ENCODE data around the gene CHRNB4.

CHRNB4 gene

DNA sequence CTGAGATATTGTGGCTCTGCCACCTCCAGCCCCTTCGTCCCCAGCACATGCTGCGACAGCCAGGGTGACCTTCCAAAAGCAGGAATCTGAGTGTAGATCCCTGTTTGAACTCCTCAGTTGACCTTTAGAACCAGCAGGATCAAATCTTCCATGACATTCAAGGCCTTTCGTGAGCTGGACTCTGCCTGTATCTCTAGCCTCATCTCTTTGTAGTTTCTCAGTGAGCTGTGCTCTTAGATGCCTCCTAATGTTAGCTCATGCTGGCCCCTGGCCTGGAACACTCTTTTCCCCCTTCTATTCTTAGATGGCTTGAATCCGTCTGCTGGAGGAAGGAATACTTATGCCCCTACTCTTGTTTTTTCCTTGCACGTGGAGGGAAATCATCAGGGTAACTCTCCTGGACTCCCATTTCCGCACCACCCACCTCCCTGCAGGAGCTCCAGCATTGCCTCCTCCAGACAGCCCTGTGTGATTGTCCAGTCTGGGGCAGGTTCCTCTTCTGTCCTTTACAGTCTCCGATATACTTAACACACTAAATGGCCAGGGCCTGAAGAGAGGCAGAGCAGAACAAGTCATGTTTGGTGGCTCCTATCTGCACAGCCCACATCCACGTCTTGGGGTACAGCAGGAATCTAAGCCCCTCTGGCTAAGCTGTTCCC is 26.7 kb upstream of the CHRNB4 start:
- DNase-seq = no peak

- no peak for DNase-seq
Measured at GRCh38 chr15:78666010-78666409, 25.0 kb upstream of the CHRNB4 start.

DNA sequence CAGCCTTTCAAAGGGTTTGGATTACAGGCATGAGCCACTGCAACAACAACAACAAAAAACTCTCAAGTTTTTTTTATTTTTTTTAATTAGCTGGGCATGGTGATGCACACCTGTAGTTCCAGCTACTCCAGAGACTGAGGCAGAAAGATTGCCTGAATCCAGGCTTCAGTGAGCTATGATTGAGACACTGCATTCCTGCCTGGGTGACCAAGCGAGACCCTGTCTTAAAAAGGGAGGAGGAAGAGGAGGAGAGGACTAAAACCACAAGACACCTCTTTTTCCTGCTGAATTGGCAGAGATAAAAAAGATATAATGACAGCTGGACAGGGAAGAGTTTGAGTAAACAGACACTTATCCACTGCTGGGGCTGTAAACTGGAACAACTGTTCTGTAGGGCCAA is 22.7 kb upstream of the CHRNB4 start:
- DNase-seq = no peak

DNA sequence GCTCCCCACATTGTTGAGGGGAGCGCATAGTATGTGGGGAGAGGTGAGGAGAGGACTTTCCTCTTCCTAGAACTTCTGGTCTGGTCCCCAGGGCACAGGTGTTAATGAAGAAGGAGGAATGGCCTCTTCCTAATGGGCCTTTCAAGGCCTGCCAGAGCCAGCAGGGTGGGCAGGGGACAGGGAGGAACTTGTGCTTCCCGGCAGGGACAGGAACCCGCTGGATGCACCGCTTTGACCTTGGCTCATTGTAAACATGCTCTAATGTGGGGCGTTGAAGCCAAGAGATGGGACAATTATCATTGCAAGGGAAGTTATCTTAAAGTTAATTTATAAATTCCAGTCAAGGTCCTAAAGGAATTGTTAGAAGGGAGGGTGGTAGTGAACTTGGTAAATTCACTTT is 21.0 kb upstream of the CHRNB4 start:
- DNase-seq = no peak

GRCh38 chr15:78661001-78661400 is 20.0 kb upstream of the CHRNB4 start:
- no peak for DNase-seq

GRCh38 chr15:78660584-78660983 is 19.6 kb upstream of the CHRNB4 start:
- no peak for DNase-seq

- no peak for DNase-seq
Measured at GRCh38 chr15:78658823-78659222, 17.8 kb upstream of the CHRNB4 start.

GRCh38 chr15:78654272-78654671 is 13.3 kb upstream of the CHRNB4 start:
- no peak for DNase-seq

DNA sequence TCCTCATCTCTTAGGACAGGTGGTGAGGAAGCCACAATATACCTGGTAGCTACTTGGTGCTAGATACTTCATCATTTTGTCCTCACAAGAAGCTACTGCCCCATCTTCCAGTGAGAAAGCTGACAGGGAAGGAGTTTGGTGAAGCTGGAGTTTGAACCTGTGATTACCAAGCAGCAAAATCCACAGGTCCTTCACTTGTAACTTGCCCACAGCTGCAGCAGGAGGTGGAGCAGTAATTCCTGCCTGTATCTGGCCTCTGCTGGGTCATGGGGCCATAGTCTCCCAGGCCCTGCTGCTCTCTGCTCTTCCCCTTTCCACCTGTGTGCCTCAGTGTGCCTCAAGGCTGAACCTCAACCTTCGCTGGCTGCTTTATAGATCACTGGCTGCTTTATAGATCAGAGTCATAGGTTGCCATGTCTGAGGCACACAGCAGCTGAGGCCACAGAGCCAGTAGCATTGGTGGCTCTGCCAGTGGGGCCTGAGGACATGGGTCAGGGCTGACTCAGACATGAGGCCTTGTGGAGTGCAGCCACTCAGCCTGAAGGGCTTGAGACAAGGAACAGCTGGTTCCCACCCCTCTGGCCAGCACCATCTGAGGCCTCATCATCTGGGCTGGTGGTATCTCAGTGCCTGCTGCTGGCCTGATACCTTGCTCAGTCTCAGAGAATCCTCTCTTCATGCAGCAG is 11.1 kb upstream of the CHRNB4 start:
- DNase-seq = no peak

DNA sequence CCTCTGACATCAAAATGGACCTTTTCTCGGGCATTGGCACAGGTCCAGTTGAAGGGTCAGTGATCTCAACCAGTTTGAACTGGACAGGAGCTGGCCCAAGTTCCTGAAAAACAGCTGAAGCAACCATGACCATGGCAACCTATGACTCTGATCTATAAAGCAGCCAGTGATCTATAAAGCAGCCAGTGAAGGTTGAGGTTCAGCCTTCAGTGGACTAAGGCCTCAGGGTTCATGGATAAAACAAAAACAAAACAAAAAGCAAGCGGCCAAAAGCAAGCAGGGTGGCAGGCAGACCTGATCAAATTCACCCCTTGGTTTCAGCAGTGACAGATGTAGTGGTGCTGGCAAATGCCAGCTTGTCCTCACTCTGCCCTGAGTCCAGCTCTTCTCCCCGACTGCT is 10.0 kb upstream of the CHRNB4 start:
- no peak for DNase-seq

GRCh38 chr15:78650022-78650421 is 9.0 kb upstream of the CHRNB4 start:
- DNase-seq = no peak

DNA sequence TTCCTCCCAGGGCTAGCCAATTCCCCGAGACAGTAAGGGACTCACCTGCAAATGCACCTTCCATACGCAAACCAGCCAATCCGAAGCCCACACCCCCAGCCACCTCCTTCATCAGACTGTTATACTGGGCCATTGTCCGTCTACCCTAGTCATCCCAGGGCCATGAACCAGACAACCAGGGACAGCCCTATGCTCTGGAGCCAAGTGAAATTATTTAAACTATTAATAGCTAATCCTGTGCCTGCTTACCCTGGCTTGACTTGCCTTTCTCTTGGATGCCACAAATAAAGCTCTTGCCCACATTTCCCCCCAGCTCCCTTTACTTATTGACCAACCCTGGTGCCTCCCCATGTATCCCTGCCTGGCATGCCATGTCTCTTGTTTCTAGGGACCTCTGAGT is 4.0 kb upstream of the CHRNB4 start:
- DNase-seq = no peak

DNA sequence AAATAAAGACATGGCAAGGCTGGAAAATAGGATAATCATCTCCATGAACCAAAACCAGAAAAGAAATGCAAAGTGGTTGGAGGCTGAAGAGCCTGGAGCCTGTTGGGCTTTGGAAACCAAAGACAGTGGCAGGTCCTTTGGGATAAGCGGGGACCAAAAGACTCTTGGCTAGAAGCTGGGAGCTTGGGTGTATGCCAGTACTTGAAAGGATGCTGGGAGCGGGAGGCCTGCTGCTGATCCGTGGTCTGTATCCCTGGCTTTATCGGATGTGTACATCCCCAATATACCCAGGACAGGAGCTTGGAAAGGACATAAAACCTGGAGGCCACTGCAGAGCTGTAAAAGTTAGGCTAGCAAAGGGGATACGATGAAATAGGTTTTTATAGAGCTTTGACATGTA is 1.3 kb upstream of the CHRNB4 start:
- no peak for DNase-seq

- no peak for DNase-seq
Measured at GRCh38 chr15:78641749-78642275, 802 bp upstream of the CHRNB4 start.

DNA sequence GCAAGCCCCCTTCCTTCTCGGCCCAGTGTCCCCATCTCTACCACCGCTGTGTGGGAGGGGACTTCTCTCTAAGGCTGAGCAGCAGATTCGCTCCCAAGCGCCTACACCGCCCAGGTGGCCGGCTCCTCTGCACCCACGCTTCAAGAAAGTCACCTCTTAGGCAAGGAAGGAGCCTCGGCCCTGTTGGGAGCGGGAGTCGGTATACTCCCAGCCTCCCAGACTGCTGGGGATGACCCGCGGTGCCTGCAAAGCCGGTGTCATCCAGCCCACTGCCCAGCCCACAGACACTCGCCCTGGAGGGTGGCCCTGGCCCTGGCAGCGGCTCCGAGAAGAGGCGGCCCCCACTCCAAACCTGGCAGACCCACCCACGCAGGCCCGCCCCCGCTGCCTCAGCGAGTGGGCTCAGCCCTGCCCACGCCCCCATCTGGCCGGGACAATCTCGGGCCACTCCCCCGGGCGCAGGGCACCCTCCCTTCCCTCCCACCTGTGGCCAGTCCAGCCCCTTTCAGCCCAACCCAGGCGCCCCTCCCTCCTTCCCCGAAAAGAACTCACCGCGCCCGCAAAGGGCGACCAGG is 396 bp downstream of the CHRNB4 start:
- DNase-seq = no peak

DNA sequence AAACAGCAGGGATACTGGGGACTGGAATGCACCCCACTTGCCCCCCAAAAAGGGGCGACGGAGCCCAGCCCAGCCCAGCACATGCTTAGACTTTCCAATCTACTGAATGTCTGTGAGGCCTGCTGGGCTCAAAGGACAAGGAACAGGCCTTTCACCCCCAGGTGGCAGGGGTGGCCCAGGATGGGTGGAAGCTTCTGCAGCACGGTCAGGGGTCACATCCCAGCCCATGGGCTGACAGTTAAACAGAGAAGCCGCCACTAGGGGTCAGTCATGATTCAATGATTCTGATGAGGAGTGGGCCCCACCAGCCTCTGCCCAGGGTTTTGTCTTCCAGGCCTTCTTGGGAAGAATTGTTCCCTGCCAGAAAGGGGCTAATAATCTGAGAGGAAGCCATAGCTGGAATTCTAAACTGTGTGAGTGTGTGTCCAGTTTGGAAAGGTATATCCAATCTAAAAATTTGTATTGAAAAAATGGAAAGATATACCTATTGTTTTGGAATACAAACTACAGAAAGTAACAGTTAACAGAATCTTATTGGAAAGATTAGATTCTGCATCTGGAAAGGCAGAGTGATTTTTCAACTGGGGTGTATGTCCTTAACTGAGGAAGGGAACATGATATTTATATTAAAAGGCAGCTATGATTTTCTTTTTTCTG is 2.2 kb downstream of the CHRNB4 start:
- DNase-seq = peak; percentile 29

- no peak for DNase-seq
Measured at GRCh38 chr15:78637776-78638435, 3.1 kb downstream of the CHRNB4 start.

GRCh38 chr15:78636378-78636859 is 4.6 kb downstream of the CHRNB4 start:
- no peak for DNase-seq

DNA sequence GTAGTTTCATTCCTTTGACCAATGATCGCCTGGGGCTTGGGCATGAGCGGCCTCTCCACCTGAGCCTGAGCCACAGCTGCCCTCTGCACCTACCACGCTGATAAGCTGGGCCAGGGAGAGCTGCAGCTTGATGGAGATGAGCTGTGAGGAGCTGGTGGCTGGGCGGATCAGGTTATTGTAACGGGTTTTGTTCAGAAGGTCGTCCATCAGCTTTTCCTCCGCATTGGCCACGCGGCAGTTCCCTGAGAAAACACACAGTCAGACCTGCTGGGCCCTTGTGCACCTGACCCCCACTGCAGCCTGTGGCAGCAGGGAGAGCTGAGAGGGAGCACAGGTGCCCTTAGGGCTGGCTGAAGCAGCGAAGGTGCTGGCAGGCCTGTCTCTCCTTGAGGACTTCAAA is 5.7 kb downstream of the CHRNB4 start:
- no peak for DNase-seq

- no peak for DNase-seq
Measured at GRCh38 chr15:78634210-78635145, 6.5 kb downstream of the CHRNB4 start.

DNA sequence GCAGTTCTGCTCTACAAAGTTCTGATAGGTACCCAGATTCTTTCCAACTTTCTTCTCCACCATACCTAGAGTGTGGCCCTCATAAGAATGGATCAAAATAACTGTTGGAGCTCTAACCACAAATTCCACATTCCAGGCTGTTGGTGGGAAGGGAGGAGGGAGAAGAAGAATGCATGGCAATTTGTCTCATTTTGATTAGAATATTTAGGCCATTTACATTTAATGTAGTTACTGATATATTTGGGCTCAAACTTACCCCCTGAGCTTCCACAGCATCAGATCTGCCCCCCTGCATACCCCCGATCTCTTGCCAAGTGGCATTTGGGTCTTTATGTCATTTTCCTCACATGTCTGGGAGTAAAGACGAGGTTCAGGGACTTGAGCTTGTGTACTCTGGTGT is 7.7 kb downstream of the CHRNB4 start:
- no peak for DNase-seq

Measured in midbrain (tissue), 1 donor.